ENCODE results near the gene PAPOLB.

The PAPOLB gene

GRCh38 chr7:4840079-4840501 is 21.7 kb downstream of the PAPOLB start:
- DNase-seq: no peak

GRCh38 chr7:4838626-4839334 is 23.1 kb downstream of the PAPOLB start:
- no peak for DNase-seq

GRCh38 chr7:4837803-4838625 is 23.8 kb downstream of the PAPOLB start:
- DNase-seq: no peak

GRCh38 chr7:4837041-4837802 is 24.6 kb downstream of the PAPOLB start:
- no peak for DNase-seq

- no peak for DNase-seq
Measured at GRCh38 chr7:4836206-4836661, 25.6 kb downstream of the PAPOLB start.

GRCh38 chr7:4835398-4836205 is 26.2 kb downstream of the PAPOLB start:
- DNase-seq: no peak

- no peak for DNase-seq
Measured at GRCh38 chr7:4834601-4835397, 27.0 kb downstream of the PAPOLB start.

GRCh38 chr7:4833691-4834600 is 27.9 kb downstream of the PAPOLB start:
- DNase-seq: no peak

- DNase-seq: no peak
Measured at GRCh38 chr7:4833176-4833575, 28.7 kb downstream of the PAPOLB start.

GRCh38 chr7:4832711-4833110 is 29.1 kb downstream of the PAPOLB start:
- DNase-seq: no peak

GRCh38 chr7:4831723-4832495 is 29.9 kb downstream of the PAPOLB start:
- DNase-seq: no peak

GRCh38 chr7:4830176-4830575 is 31.7 kb downstream of the PAPOLB start:
- DNase-seq: peak; percentile 66 to 85 (median 81)

- no peak for DNase-seq
Measured at GRCh38 chr7:4828720-4829383, 33.0 kb downstream of the PAPOLB start.

- DNase-seq: no peak
Measured at GRCh38 chr7:4825081-4825480, 36.7 kb downstream of the PAPOLB start.

- DNase-seq: no peak
Measured at GRCh38 chr7:4824120-4824775, 37.6 kb downstream of the PAPOLB start.

- no peak for DNase-seq
Measured at GRCh38 chr7:4823441-4824119, 38.2 kb downstream of the PAPOLB start.

- DNase-seq: no peak
Measured at GRCh38 chr7:4822677-4823076, 39.2 kb downstream of the PAPOLB start.

- no peak for DNase-seq
Measured at GRCh38 chr7:4820967-4821471, 40.8 kb downstream of the PAPOLB start.
